ENCODE data around the gene ADGRD1.
"Not testable (repeated sequence)": the region's sequence is repeated elsewhere in the genome, so short reads cannot be mapped to it uniquely, and the experiment has no call there.

ADGRD1 gene

GRCh38 chr12:130992979-130993538 is 39.4 kb downstream of the ADGRD1 start:
- H3K4me2 ChIP-seq (ENCODE audit: low read length), result no peak overlapping the region
- no peak overlapping the region for H3K27ac ChIP-seq (ENCODE audit: low read depth, low read length, poor library complexity, severe bottlenecking)
- H3K9me3 ChIP-seq (ENCODE audit: low read length), result no peaks in the 10 kb centered on the region
- no peak overlapping the region for H2AFZ ChIP-seq (ENCODE audit: low read length)
- no peaks in the 10 kb centered on the region for H3K36me3 ChIP-seq (ENCODE audit: insufficient read depth, low read length)
- TF ChIP-seq CTCF (IDR thresholded peaks at IDR 0.05; ENCODE audit: low read length), result no peak
- TF ChIP-seq EZH2 (IDR thresholded peaks at IDR 0.05; ENCODE audit: borderline replicate concordance, low read length), result no peak
- H3K79me2 ChIP-seq (ENCODE audit: insufficient read depth, low read length), result no peaks in the 10 kb centered on the region
- no peaks in the 10 kb centered on the region for H3K27me3 ChIP-seq (ENCODE audit: insufficient read depth, low read length)
- H3K4me1 ChIP-seq (ENCODE audit: insufficient read depth, low read length, severe bottlenecking), result no peaks in the 10 kb centered on the region
- no peak overlapping the region for H3K4me3 ChIP-seq (ENCODE audit: low read depth, low read length, poor library complexity, severe bottlenecking)
- no peak overlapping the region for H3K9ac ChIP-seq (ENCODE audit: low read length)
- no peaks in the 10 kb centered on the region for H4K20me1 ChIP-seq (ENCODE audit: insufficient read depth, low read length)
- H3K9me2 ChIP-seq (ENCODE audit: low read depth, low read length), result no peaks in the 10 kb centered on the region
- no peaks in the 10 kb centered on the region for H3F3A ChIP-seq (ENCODE audit: insufficient read depth, low read length)

- Histone ChIP-seq H3K4me2 (ENCODE audit: low read length) (no peak overlapping the region), H3K36me3 (ENCODE audit: insufficient read depth, low read length) (no peaks in the 10 kb centered on the region), H3F3A (ENCODE audit: insufficient read depth, low read length) (no peaks in the 10 kb centered on the region), H3K4me3 (ENCODE audit: low read depth, low read length, poor library complexity, severe bottlenecking) (no peak overlapping the region), H3K9me2 (ENCODE audit: low read depth, low read length) (no peaks in the 10 kb centered on the region), H3K4me1 (ENCODE audit: insufficient read depth, low read length, severe bottlenecking) (no peaks in the 10 kb centered on the region), H3K79me2 (ENCODE audit: insufficient read depth, low read length) (no peaks in the 10 kb centered on the region), H2AFZ (ENCODE audit: low read length) (no peak overlapping the region), H3K9me3 (ENCODE audit: low read length) (no peaks in the 10 kb centered on the region), H3K9ac (ENCODE audit: low read length) (no peak overlapping the region), H3K27me3 (ENCODE audit: insufficient read depth, low read length) (no peaks in the 10 kb centered on the region), H3K27ac (ENCODE audit: low read depth, low read length, poor library complexity, severe bottlenecking) (no peak overlapping the region), H4K20me1 (ENCODE audit: insufficient read depth, low read length) (no peaks in the 10 kb centered on the region)
- TF ChIP-seq CTCF (IDR thresholded peaks at IDR 0.05; ENCODE audit: low read length) (no peak), EZH2 (IDR thresholded peaks at IDR 0.05; ENCODE audit: borderline replicate concordance, low read length) (no peak)
Observed at GRCh38 chr12:130993759-130994670, 40.3 kb downstream of the ADGRD1 start.

GRCh38 chr12:130994821-130995375 is 41.2 kb downstream of the ADGRD1 start:
- H3K36me3 ChIP-seq (ENCODE audit: insufficient read depth, low read length), result no peaks in the 10 kb centered on the region
- H2AFZ ChIP-seq (ENCODE audit: low read length), result no peak overlapping the region
- H3K9ac ChIP-seq (ENCODE audit: low read length), result no peak overlapping the region
- H4K20me1 ChIP-seq (ENCODE audit: insufficient read depth, low read length), result no peaks in the 10 kb centered on the region
- no peaks in the 10 kb centered on the region for H3K9me3 ChIP-seq (ENCODE audit: low read length)
- no peaks in the 10 kb centered on the region for H3K79me2 ChIP-seq (ENCODE audit: insufficient read depth, low read length)
- H3K4me1 ChIP-seq (ENCODE audit: insufficient read depth, low read length, severe bottlenecking), result no peaks in the 10 kb centered on the region
- no peak overlapping the region for H3K4me2 ChIP-seq (ENCODE audit: low read length)
- no peak overlapping the region for H3K4me3 ChIP-seq (ENCODE audit: low read depth, low read length, poor library complexity, severe bottlenecking)
- H3K27me3 ChIP-seq (ENCODE audit: insufficient read depth, low read length), result no peaks in the 10 kb centered on the region
- H3K9me2 ChIP-seq (ENCODE audit: low read depth, low read length), result no peaks in the 10 kb centered on the region
- TF ChIP-seq EZH2 (IDR thresholded peaks at IDR 0.05; ENCODE audit: borderline replicate concordance, low read length) (no peak), CTCF (IDR thresholded peaks at IDR 0.05; ENCODE audit: low read length) (no peak)
- no peaks in the 10 kb centered on the region for H3F3A ChIP-seq (ENCODE audit: insufficient read depth, low read length)
- no peak overlapping the region for H3K27ac ChIP-seq (ENCODE audit: low read depth, low read length, poor library complexity, severe bottlenecking)

GRCh38 chr12:130995386-130995969 is 41.8 kb downstream of the ADGRD1 start:
- not testable (repeated sequence) for H3K36me3 ChIP-seq (ENCODE audit: insufficient read depth, low read length); H3K79me2 ChIP-seq (ENCODE audit: insufficient read depth, low read length); H3K4me3 ChIP-seq (ENCODE audit: low read depth, low read length, poor library complexity, severe bottlenecking); H3K27me3 ChIP-seq (ENCODE audit: insufficient read depth, low read length); H2AFZ ChIP-seq (ENCODE audit: low read length); H4K20me1 ChIP-seq (ENCODE audit: insufficient read depth, low read length); H3K9me2 ChIP-seq (ENCODE audit: low read depth, low read length); H3K9me3 ChIP-seq (ENCODE audit: low read length); H3K4me2 ChIP-seq (ENCODE audit: low read length); H3K4me1 ChIP-seq (ENCODE audit: insufficient read depth, low read length, severe bottlenecking); H3K27ac ChIP-seq (ENCODE audit: low read depth, low read length, poor library complexity, severe bottlenecking); H3K9ac ChIP-seq (ENCODE audit: low read length); H3F3A ChIP-seq (ENCODE audit: insufficient read depth, low read length)

Measured in OCI-LY1 (cell line).